ENCODE measurements around the gene LINGO1. TPM values are rescaled to one million over a fixed set of nuclear protein-coding genes. Genes with fewer than 3 reads are reported as not detected.

The LINGO1 gene
- total RNA-seq (2022; extraction: Qiagen RNA extraction), result 6.1 to 13.3 TPM (median 10.2 TPM) in 5 replicates

GRCh38 chr15:77632534-77633133, at the start of gene LINGO1:
Gene LINGO1, minus strand, starts transcription at chr15:77632912. Its CDS starts 597 bp downstream, at chr15:77632315.

Other genes with a start within 250 kb of the LINGO1 start
- 5.3 to 10.2 TPM (median 8.9 TPM) in 5 replicates for gene PEAK1, start 212.8 kb downstream of the LINGO1 start, total RNA-seq (2022; extraction: Qiagen RNA extraction)
- gene HMG20A, start 212.0 kb downstream of the LINGO1 start, total RNA-seq (2022; extraction: Qiagen RNA extraction), result 22.5 to 28.1 TPM (median 25.9 TPM) in 5 replicates

Data from A549 treated with dexamethasone at 1 μM for 4 hours (cell line).